Gastroesophageal sphincter (tissue), 4 donors: Measurements from ENCODE around the gene SPEM2. TPM values are rescaled to one million over a fixed set of nuclear protein-coding genes. Genes with fewer than 3 reads are reported as not detected.
A peak's percentile ranks its signal among the peaks of the same experiment; 100 is the strongest.

Source experiments
- ATAC-seq: fragments of 150-250 bp; one replicate; pipeline ENCODE4 v1.9.1; 2016; ENCODE audit warnings: mild to moderate bottlenecking, moderate library complexity
- H3K27ac ChIP-seq, 4 donors: fragments of 200-600 bp; sonication (generic) in 3 of 4; 1 replicate in 3 of 4; 2 replicates in 1 of 4; pipeline ENCODE4 v1.5.1; 2016 to 2019
- H3K27me3 ChIP-seq: fragments of 200-600 bp; sonication (generic); one replicate; pipeline ENCODE4 v1.5.1; 2019
- H3K36me3 ChIP-seq, 2 donors: fragments of 200-600 bp; sonication (generic); one replicate each; pipeline ENCODE4 v1.5.1; 2019; ENCODE audit warnings: control low read depth in 1 of 2
- H3K4me1 ChIP-seq, 3 donors: fragments of 200-600 bp; sonication (generic); 1 replicate in 2 of 3; 2 replicates in 1 of 3; pipeline ENCODE4 v1.5.1; 2016 to 2019; ENCODE audit warnings: control low read depth in 2 of 3
- H3K4me3 ChIP-seq, 2 donors: fragments of 200-600 bp; sonication (generic); one replicate each; pipeline ENCODE4 v1.5.1; 2019; ENCODE audit warnings: mild to moderate bottlenecking in 1 of 2, moderate library complexity in 1 of 2
- H3K9me3 ChIP-seq, 3 donors: fragments of 200-600 bp; sonication (generic); one replicate each; pipeline ENCODE4 v1.5.1; 2017 to 2019; ENCODE audit warnings: control low read depth in 2 of 3
- EP300 ChIP-seq: sonication (generic); formaldehyde crosslinking; IDR thresholded peaks from one replicate; pipeline ENCODE4 v1.6.1; 2017; ENCODE audit warnings: antibody characterized with exemption, mild to moderate bottlenecking
- POLR2A ChIP-seq, 2 donors: fragments of 450-650 bp; IDR thresholded peaks; one replicate each; pipeline ENCODE4 v1.6.1; 2017; ENCODE audit warnings: antibody characterized with exemption in 2 of 2, mild to moderate bottlenecking in 2 of 2, moderate library complexity in 1 of 2
- POLR2AphosphoS5 ChIP-seq: sonication (generic); formaldehyde crosslinking; IDR thresholded peaks from one replicate; pipeline ENCODE4 v1.6.1; 2017; ENCODE audit warnings: antibody characterized with exemption
- WGBS, 2 donors: methylation state at CpG; one replicate each; pipeline ENCODE4 v1.1.5; 2018; ENCODE audit warnings: low coverage in 1 of 2; 5-methylcytosine and 5-hydroxymethylcytosine counted together
- total RNA-seq, 4 donors: library from RNA; depleted of rRNA; stranded (reverse); fragments of >200 nt; gene quantifications; one replicate each; pipeline ENCODE4 v1.1.0, GENCODE V29; 2016
- TF ChIP-seq, protein P1 (sequence below), 4 experiments: fragments of 200-600 bp in 2 of 4; fragments of 450-650 bp in 2 of 4; sonication (generic) in 1 of 4; IDR thresholded peaks; one replicate each; pipeline ENCODE4 v1.5.1; 2017 to 2019; ENCODE audit warnings: antibody characterized with exemption in 4 of 4, mild to moderate bottlenecking in 2 of 4, moderate library complexity in 2 of 4

The SPEM2 gene
- total RNA-seq, 4 donors from 2014 or later, result not detected

DNA sequence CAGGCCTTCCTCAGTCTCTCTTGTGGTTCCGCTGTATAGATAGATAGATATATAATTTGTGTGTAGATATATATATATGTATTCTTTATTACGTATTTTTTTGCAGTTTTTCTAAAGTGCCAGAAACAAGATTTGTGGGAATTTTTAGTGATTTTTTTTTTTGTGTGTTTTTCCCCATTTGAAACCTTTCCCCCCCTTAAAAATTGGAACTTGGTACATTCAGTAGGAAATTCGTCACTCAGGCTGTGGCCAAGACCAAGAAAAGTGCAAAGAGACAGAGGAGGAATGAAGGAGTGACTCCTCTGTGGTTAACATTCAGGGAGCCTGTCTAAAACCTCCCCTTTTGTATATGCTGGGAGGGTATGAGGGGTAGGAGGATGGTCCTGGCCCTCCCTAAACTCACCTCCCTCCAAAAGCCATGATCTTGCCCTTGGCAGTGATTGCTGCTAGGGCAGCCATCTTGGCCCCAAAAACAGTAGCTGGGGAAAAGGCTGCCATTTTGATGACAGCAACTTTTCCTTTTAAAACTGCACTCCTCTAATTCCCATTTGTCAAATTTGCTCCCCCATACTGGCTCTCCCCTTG lies 34.6 kb downstream of the SPEM2 start:
- WGBS, 2 donors, result 74 to 75% methylated on average over 3 of the region's 3 CpGs
- H3K4me3 ChIP-seq, result no peak overlapping the region
- no peaks in the 10 kb centered on the region for H3K27me3 ChIP-seq
- no peak for ATAC-seq
- peaks cover 0 to 35% of the 10 kb centered on the region in 2 donors for H3K36me3 ChIP-seq
- no peak overlapping the region for H3K27ac ChIP-seq
- H3K9me3 ChIP-seq, result no peaks in the 10 kb centered on the region
- peaks cover 0 to 25% (median 0%) of the 10 kb centered on the region in 3 donors for H3K4me1 ChIP-seq
- TF ChIP-seq POLR2AphosphoS5 (no peak), POLR2A (IDR thresholded peaks at IDR 0.05) (no peak), EP300 (no peak)
- TF ChIP-seq, protein P1, sequence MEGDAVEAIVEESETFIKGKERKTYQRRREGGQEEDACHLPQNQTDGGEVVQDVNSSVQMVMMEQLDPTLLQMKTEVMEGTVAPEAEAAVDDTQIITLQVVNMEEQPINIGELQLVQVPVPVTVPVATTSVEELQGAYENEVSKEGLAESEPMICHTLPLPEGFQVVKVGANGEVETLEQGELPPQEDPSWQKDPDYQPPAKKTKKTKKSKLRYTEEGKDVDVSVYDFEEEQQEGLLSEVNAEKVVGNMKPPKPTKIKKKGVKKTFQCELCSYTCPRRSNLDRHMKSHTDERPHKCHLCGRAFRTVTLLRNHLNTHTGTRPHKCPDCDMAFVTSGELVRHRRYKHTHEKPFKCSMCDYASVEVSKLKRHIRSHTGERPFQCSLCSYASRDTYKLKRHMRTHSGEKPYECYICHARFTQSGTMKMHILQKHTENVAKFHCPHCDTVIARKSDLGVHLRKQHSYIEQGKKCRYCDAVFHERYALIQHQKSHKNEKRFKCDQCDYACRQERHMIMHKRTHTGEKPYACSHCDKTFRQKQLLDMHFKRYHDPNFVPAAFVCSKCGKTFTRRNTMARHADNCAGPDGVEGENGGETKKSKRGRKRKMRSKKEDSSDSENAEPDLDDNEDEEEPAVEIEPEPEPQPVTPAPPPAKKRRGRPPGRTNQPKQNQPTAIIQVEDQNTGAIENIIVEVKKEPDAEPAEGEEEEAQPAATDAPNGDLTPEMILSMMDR (IDR thresholded peaks at IDR 0.05), result no peak

DNA sequence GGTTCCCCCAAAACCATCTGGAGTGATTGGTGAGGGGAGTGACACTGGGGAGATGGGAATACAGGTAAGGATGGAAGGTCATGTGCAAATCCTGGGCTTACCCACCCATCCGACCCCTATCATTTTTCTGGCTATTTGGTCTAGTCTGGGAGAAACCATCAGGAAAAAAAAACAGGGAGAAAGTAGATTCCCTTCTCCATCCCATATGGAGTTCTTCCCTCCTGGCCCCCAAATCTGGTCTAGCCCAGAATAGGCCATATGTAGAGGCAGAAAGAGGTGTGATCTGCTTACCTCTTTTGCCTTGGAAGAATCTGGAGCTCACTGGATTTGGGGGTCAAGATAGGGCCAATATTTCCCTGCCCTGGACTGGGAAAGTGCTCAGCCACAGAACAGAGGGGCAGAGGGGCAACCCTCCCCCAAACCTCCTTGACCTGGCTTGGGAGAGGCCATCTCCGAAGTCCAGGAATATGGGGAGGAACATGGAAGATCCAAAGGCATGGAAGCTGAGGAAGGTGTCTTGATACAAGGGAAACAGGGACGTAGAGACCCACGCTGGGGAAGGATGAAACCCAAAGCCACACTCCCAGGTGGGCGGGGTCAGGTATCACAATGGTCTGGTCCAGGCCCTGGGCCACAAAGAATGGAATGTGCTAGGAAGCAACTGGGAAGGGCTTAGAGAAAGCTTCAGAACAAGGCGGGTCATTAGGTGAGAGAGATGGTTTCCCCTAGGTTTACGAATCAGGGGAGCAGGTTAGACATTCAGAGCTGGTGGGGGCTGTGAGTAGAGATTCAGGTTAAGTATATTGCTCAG lies 35.6 kb downstream of the SPEM2 start:
- Histone ChIP-seq H3K4me3 (no peak overlapping the region), H3K27me3 (no peaks in the 10 kb centered on the region), H3K27ac (peak overlapping the region in 2 of 4 donors; percentile 6 to 31), H3K36me3 (peaks cover 0 to 45% of the 10 kb centered on the region in 2 donors), H3K9me3 (no peaks in the 10 kb centered on the region), H3K4me1 (peaks cover 0 to 27% (median 4%) of the 10 kb centered on the region in 3 donors)
- WGBS, 2 donors, result 99 to 100% methylated on average over 2 to 6 of the region's 7 CpGs
- no peak for ATAC-seq
- TF ChIP-seq POLR2A (IDR thresholded peaks at IDR 0.05) (no peak), POLR2AphosphoS5 (no peak), EP300 (no peak)
- TF ChIP-seq, protein P1 (IDR thresholded peaks at IDR 0.05), result no peak

DNA sequence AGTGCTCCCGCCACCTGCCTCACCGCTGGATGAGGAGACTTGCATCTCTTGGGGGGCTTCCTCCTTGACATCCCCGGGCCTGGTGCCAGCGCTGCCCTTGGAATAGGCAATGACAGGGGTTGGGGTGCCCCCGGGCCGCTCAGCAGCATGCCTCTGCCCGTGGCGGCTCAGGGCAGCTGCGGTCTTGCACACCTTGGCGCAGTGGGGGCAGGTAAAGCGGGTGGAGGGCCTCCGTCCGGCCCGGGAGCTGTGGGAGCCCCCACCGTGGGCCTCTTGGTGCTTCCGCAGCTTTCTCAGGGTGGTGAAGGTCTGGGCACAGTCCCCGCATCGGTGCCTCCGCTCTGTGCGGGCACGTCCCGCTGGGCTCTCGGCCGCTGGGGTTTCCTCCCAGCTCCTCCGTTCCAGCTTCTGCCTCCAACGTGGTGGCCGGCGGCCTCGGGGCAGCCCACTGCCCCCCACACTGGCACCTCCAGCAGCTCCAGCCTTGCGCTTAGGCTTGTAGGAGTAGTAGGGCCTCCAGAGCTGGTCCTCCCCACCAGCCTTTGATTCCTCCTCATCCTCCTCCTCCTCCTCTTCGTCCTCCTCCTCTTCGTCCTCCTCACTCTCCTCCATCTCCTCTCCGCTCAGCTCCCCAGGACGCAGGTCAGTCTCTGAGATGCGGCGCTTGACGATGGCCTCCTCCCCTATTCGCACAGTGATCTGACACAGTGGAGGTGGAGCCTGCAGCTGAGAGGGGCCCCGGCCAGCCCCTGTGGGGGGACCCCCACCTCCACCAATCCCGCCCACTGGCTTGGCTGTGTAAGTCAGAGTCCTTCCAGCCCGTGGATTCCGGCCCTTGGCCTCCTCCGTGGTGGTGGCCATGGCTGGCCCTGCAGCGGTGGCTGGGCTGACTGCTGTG lies 37.3 kb downstream of the SPEM2 start:
- ATAC-seq, result no peak

DNA sequence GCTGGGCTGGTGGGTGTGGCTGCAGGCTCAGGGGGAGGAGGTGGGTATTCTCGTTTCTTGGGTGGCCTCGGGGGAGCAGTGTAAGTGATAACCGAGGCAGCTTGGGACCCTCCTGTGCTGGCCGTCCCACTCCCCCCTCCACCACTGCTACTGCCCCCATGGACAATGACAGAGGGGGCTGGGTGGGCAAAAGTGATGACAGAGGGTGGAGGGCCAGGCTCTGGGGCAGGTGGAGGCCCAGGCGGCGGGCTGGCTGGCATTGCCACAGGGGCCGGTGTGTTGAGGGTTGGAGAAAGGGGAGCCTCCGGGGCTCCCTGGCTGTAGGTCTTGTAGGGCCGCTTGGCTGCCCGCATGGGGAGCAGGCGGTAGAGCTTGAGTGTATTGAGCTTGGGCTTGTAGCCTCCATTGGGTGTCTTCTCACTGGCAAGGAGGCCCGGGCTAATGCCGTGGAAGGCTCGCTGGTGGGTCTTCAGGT lies 38.0 kb downstream of the SPEM2 start:
- H3K9me3 ChIP-seq, result no peaks in the 10 kb centered on the region
- no peak for TF ChIP-seq POLR2A (IDR thresholded peaks at IDR 0.05)
- TF ChIP-seq EP300, result no peak
- no peak for TF ChIP-seq POLR2AphosphoS5
- TF ChIP-seq, protein P1 (IDR thresholded peaks at IDR 0.05), result no peak
- 80 to 95% methylated on average over 4 to 7 of the region's 14 CpGs for WGBS, 2 donors
- peaks cover 0 to 55% of the 10 kb centered on the region in 2 donors for H3K36me3 ChIP-seq
- no peak overlapping the region for H3K4me3 ChIP-seq
- ATAC-seq, result no peak
- peak overlapping the region in 1 of 4 donors; percentile 8 for H3K27ac ChIP-seq
- H3K27me3 ChIP-seq, result no peaks in the 10 kb centered on the region
- H3K4me1 ChIP-seq, result peaks cover 2 to 37% (median 17%) of the 10 kb centered on the region in 3 donors

More for the DNA sequence above, 37.3 kb downstream of the SPEM2 start:
- H3K36me3 ChIP-seq, result peaks cover 0 to 55% of the 10 kb centered on the region in 2 donors
- no peaks in the 10 kb centered on the region for H3K9me3 ChIP-seq
- peak overlapping the region in 1 of 4 donors; percentile 8 for H3K27ac ChIP-seq
- H3K4me3 ChIP-seq, result no peak overlapping the region
- TF ChIP-seq POLR2AphosphoS5, result no peak
- TF ChIP-seq, protein P1 (IDR thresholded peaks at IDR 0.05), result no peak
- TF ChIP-seq POLR2A (IDR thresholded peaks at IDR 0.05), result no peak
- TF ChIP-seq EP300, result no peak
- H3K4me1 ChIP-seq, result peaks cover 2 to 30% (median 17%) of the 10 kb centered on the region in 3 donors
- WGBS, 2 donors, result 80 to 90% methylated on average over 8 to 10 of the region's 44 CpGs
- H3K27me3 ChIP-seq, result no peaks in the 10 kb centered on the region
